ENCODE measurements around the gene PCSK5.

GRCh38 chr9:76231001-76231400 is 340.5 kb downstream of the PCSK5 start:
- TF ChIP-seq ZBTB33 (IDR thresholded peaks at IDR 0.05; ENCODE audit: extremely low read depth, insufficient replicate concordance, low read length) = no peak
- TF ChIP-seq, protein P1, sequence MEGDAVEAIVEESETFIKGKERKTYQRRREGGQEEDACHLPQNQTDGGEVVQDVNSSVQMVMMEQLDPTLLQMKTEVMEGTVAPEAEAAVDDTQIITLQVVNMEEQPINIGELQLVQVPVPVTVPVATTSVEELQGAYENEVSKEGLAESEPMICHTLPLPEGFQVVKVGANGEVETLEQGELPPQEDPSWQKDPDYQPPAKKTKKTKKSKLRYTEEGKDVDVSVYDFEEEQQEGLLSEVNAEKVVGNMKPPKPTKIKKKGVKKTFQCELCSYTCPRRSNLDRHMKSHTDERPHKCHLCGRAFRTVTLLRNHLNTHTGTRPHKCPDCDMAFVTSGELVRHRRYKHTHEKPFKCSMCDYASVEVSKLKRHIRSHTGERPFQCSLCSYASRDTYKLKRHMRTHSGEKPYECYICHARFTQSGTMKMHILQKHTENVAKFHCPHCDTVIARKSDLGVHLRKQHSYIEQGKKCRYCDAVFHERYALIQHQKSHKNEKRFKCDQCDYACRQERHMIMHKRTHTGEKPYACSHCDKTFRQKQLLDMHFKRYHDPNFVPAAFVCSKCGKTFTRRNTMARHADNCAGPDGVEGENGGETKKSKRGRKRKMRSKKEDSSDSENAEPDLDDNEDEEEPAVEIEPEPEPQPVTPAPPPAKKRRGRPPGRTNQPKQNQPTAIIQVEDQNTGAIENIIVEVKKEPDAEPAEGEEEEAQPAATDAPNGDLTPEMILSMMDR (IDR thresholded peaks at IDR 0.05 in 2 of 3, conservative IDR thresholded peaks at IDR 0.05 in 1 of 3; ENCODE audit: borderline replicate concordance in 1 of 3, insufficient read depth in 1 of 3, low read depth in 2 of 3, low read length in 2 of 3) = no peak
- no peak for TF ChIP-seq EZH2 (IDR thresholded peaks at IDR 0.05)
- TF ChIP-seq EZH2phosphoT487 (IDR thresholded peaks at IDR 0.05; ENCODE audit: borderline replicate concordance) = no peak
- no peak for TF ChIP-seq SIN3A (IDR thresholded peaks at IDR 0.05; ENCODE audit: low read depth)
- TF ChIP-seq MAX (IDR thresholded peaks at IDR 0.05) = no peak
- TF ChIP-seq SRF (IDR thresholded peaks at IDR 0.05; ENCODE audit: low read depth) = no peak
- no peak for TF ChIP-seq ZNF274 (IDR thresholded peaks at IDR 0.05; ENCODE audit: low read depth, low read length)
